Measurements from ENCODE around the gene PCNA. TPM values are rescaled to one million over a fixed set of nuclear protein-coding genes. Genes with fewer than 3 reads are reported as not detected.

PCNA gene
- total RNA-seq, 1 experiment from 2014 or later = 274 TPM

DNA sequence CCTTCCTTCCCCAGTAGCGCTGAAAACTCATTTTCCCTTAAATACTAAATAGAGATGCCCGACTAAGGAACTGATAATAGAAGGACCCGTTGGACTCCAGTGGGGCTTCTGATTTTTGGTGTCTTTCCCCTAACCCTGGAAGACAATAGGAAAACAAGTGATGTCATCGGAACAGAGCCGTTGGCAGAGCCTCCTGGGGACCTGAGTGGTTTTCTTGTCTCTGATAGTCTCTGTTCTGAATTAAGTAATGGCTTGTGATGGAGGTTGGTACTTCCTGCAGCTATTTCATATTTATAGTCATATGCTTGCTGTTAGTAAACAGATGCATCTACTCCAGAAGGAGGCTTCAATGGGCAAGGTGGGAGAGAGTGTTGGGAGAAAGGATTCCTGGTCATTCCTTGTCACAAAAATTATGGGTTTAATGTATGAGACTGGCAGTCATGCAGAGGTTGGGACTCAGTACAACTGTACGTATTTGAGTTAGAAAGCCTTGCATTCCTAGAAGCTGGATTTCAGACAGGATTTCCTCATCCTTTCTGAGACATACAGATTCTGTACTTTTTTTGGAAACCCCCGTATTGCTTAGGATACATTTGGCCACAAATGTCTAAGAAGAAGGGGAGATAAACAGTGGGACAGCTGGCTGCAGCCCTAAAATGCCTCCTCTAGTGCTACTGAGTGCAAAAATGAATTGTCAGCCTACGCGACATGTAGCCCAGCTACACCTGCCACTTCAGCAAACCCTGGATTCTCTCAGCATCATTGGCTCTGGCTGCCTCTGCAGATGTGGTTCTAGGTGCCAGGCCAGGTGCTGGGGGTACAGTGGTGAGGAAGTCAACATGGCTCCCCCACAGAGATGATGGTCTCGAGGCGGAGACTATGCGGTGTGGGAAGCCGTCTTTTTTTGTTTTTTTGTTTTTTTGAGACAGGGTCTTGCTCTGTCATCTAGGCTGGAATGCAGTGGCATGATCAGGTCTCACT lies 45.2 kb upstream of the PCNA start:
- no peak overlapping the region for H3K4me3 Mint-ChIP-seq
- H2AFZ ChIP-seq (ENCODE audit: low read length) = no peak overlapping the region
- H3K79me2 ChIP-seq (ENCODE audit: insufficient read depth, low read length) = peaks cover 10% of the 10 kb centered on the region
- H3K4me1 Mint-ChIP-seq = peaks cover 38 to 42% of the 10 kb centered on the region in 2 experiments
- no peak overlapping the region for H2BK20ac ChIP-seq (ENCODE audit: low read depth, low read length, poor library complexity, severe bottlenecking)
- no peaks in the 10 kb centered on the region for H4K20me1 ChIP-seq (ENCODE audit: control insufficient read depth, insufficient read depth, insufficient read length)
- H2BK12ac ChIP-seq (ENCODE audit: insufficient read length, low read depth, low read length) = no peak overlapping the region
- H3K27me3 ChIP-seq (ENCODE audit: insufficient read depth, low read length) = no peaks in the 10 kb centered on the region
- no peak for DNase-seq
- H3K14ac ChIP-seq (ENCODE audit: insufficient read depth, low read length) = no peak overlapping the region
- TF ChIP-seq, protein P1, sequence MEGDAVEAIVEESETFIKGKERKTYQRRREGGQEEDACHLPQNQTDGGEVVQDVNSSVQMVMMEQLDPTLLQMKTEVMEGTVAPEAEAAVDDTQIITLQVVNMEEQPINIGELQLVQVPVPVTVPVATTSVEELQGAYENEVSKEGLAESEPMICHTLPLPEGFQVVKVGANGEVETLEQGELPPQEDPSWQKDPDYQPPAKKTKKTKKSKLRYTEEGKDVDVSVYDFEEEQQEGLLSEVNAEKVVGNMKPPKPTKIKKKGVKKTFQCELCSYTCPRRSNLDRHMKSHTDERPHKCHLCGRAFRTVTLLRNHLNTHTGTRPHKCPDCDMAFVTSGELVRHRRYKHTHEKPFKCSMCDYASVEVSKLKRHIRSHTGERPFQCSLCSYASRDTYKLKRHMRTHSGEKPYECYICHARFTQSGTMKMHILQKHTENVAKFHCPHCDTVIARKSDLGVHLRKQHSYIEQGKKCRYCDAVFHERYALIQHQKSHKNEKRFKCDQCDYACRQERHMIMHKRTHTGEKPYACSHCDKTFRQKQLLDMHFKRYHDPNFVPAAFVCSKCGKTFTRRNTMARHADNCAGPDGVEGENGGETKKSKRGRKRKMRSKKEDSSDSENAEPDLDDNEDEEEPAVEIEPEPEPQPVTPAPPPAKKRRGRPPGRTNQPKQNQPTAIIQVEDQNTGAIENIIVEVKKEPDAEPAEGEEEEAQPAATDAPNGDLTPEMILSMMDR (conservative IDR thresholded peaks at IDR 0.05) = no peak
- no peak overlapping the region for H3K9ac ChIP-seq (ENCODE audit: extremely low read depth, insufficient read length, low read length)
- H3K27ac Mint-ChIP-seq = no peak overlapping the region
- H3K4me2 ChIP-seq (ENCODE audit: insufficient read depth, insufficient read length, low read length) = no peak overlapping the region
- H4K91ac ChIP-seq (ENCODE audit: insufficient read length, low read depth, low read length) = no peak overlapping the region
- no peak overlapping the region for H3K18ac ChIP-seq (ENCODE audit: insufficient read length, low read depth, low read length)
- H3K4me1 ChIP-seq (ENCODE audit: insufficient read depth, low read length) = peaks cover 18% of the 10 kb centered on the region
- no peak overlapping the region for H3K56ac ChIP-seq (ENCODE audit: insufficient read length, low read depth, low read length)
- no peak overlapping the region for H3K4ac ChIP-seq (ENCODE audit: low read depth, low read length)
- H2AK5ac ChIP-seq (ENCODE audit: insufficient read length, low read length) = no peak overlapping the region
- no peak overlapping the region for H2BK120ac ChIP-seq (ENCODE audit: low read depth, low read length, poor library complexity, severe bottlenecking)
- H3K27ac ChIP-seq (ENCODE audit: insufficient read length, low read depth, low read length) = no peak overlapping the region
- H3K23ac ChIP-seq (ENCODE audit: insufficient read length, low read depth, low read length) = no peak overlapping the region
- no peaks in the 10 kb centered on the region for H3K9me3 ChIP-seq (ENCODE audit: control insufficient read depth, low read depth, low read length)
- H2BK5ac ChIP-seq (ENCODE audit: insufficient read length, low read length) = no peak overlapping the region
- no peak overlapping the region for H4K5ac ChIP-seq (ENCODE audit: insufficient read length, low read depth, low read length)
- H3K79me1 ChIP-seq (ENCODE audit: insufficient read depth, low read depth, low read length, poor library complexity, severe bottlenecking) = peaks cover 2% of the 10 kb centered on the region
- H2BK15ac ChIP-seq (ENCODE audit: low read depth, low read length) = no peak overlapping the region
- H3K23me2 ChIP-seq (ENCODE audit: insufficient read length, low read depth, low read length, poor library complexity, severe bottlenecking) = no peaks in the 10 kb centered on the region
- no peak overlapping the region for H4K8ac ChIP-seq (replicated peaks; ENCODE audit: insufficient read length, low read depth, low read length)
- WGBS (ENCODE audit: extremely low coverage, insufficient read length, low lambda C conversion rate) = no CpG with 5 or more reads among the region's 13 CpGs
- no peaks in the 10 kb centered on the region for H3K36me3 Mint-ChIP-seq (ENCODE audit: insufficient read depth in 1 of 3, low read depth in 3 of 3)
- H3K9me3 Mint-ChIP-seq = no peaks in the 10 kb centered on the region
- no peaks in the 10 kb centered on the region for H3K27me3 Mint-ChIP-seq (ENCODE audit: low read depth)
- H3T11ph ChIP-seq (ENCODE audit: low read length) = no peak overlapping the region

Measured in H9 (cell line).